Caco-2 (cell line): ENCODE results near the gene TXNRD1. TPM values are rescaled to one million over a fixed set of nuclear protein-coding genes. Genes with fewer than 3 reads are reported as not detected.
"Not testable (repeated sequence)": the region's sequence is repeated elsewhere in the genome, so short reads cannot be mapped to it uniquely, and the experiment has no call there.

ENCODE experiments used
- BruUV-seq: library from RNA; stranded (reverse); fragments of 400-500 nt; replicated peaks from 2 replicates; lab custom pipeline; 2021; lab: Mats Ljungman, UMichigan
- CTCF ChIA-PET: fragments of 300-600 bp; sonication (Branson Sonifier 250); formaldehyde crosslinking; loops from one replicate; lab custom pipeline; 2022; ENCODE audit warnings: antibody characterized with exemption; lab: Charles Lee
- POLR2A ChIA-PET: fragments of 300-600 bp; sonication (Branson Sonifier 250); formaldehyde crosslinking; loops from one replicate; lab custom pipeline; 2022; ENCODE audit warnings: antibody characterized with exemption; lab: Charles Lee
- DNase-seq, 2 experiments: peaks; one replicate each; pipeline versions ENCODE4 v3.0.0 to v3.0.0-alpha.2; 2020 to 2022
- H3K27me3 ChIP-seq: replicated peaks from 2 replicates; pipeline ENCODE4 v1.6.0; 2011; ENCODE audit warnings: low read length; ENCODE audit not compliant: control insufficient read depth, insufficient read depth
- H3K36me3 ChIP-seq: 2 replicates; pipeline ENCODE4 v1.5.1; 2011; ENCODE audit warnings: low read length; ENCODE audit not compliant: control insufficient read depth, insufficient read depth
- H3K4me1 ChIP-seq: fragments of 250-450 bp; sonication (Bioruptor Pico); 2 replicates; pipeline ENCODE4 v1.5.1; 2020; ENCODE audit warnings: mild to moderate bottlenecking
- H3K4me3 ChIP-seq: 2 replicates; pipeline ENCODE4 v1.5.1; 2011; ENCODE audit warnings: low read depth, mild to moderate bottlenecking, control low read depth, low read length
- H3K9me3 ChIP-seq: fragments of 250-450 bp; sonication (Bioruptor Pico); 2 replicates; pipeline ENCODE4 v1.5.1; 2020; ENCODE audit warnings: mild to moderate bottlenecking, moderate library complexity
- H3K27ac Mint-ChIP-seq: one replicate; pipeline ENCODE4 v1.8.0; 2022; ENCODE audit warnings: mixed read lengths; ENCODE audit not compliant: unreplicated experiment
- H3K27me3 Mint-ChIP-seq: one replicate; pipeline ENCODE4 v1.8.0; 2022; ENCODE audit warnings: mixed read lengths; ENCODE audit not compliant: insufficient read depth, unreplicated experiment
- H3K36me3 Mint-ChIP-seq: one replicate; pipeline ENCODE4 v1.8.0; 2022; ENCODE audit warnings: mild to moderate bottlenecking, mixed read lengths; ENCODE audit not compliant: insufficient read depth, unreplicated experiment
- H3K4me1 Mint-ChIP-seq: one replicate; pipeline ENCODE4 v1.8.0; 2022; ENCODE audit warnings: low read depth, mixed read lengths; ENCODE audit not compliant: unreplicated experiment
- H3K4me3 Mint-ChIP-seq: one replicate; pipeline ENCODE4 v1.8.0; 2022; ENCODE audit warnings: mild to moderate bottlenecking, moderate library complexity, mixed read lengths; ENCODE audit not compliant: unreplicated experiment
- H3K9me3 Mint-ChIP-seq: one replicate; pipeline ENCODE4 v1.8.0; 2022; ENCODE audit warnings: mixed read lengths; ENCODE audit not compliant: unreplicated experiment
- CTCF ChIP-seq, 2 experiments: fragments of 200-600 bp in 1 of 2; IDR thresholded peaks; 1 replicate in 1 of 2; 2 replicates in 1 of 2; pipeline versions ENCODE4 v1.5.1 to v1.8.0; 2011 to 2022; ENCODE audit warnings: antibody characterized with exemption in 1 of 2, control low read depth in 1 of 2, inconsistent platforms in 1 of 2, low read depth in 1 of 2, low read length in 1 of 2, mild to moderate bottlenecking in 1 of 2, moderate library complexity in 1 of 2; ENCODE audit not compliant: insufficient read depth in 1 of 2, severe bottlenecking in 1 of 2, unreplicated experiment in 1 of 2
- intact Hi-C: fragments of 100-400 bp; cut with micrococcal nuclease; formaldehyde crosslinking; loops from one replicate; pipeline ENCODE4 v1.10.0; 2022; ENCODE audit not compliant: unreplicated experiment
- total RNA-seq: library from RNA; stranded (reverse); gene quantifications from 2 replicates; pipeline ENCODE4 v1.2.3, GENCODE V29; 2022

TXNRD1 gene
- total RNA-seq, 1 experiment from 2014 or later: 115 TPM

- H3K27ac Mint-ChIP-seq: no peak overlapping the region
- no TSS peak for BruUV-seq
- intact Hi-C loops: no loop called here
Measured at GRCh38 chr12:104323899-104324298, 108.3 kb downstream of the TXNRD1 start.

DNA sequence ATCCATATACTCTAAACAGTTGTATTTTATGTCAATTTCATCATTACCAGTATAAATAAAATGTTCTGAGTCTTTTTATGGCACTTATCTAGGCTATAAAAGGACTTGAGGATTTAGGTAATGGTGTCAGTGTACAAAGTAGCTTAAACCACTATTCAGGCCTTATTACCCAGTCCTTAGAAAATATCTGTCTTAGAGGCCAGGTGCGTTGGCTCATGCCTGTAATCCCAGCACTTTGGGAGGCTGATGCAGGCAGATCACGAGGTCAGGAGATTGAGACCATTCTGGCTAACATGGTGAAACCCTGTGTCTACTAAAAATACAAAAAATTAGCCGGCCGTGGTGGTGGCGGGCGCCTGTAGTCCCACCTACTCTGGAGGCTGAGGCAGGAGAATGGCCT is 112.7 kb downstream of the TXNRD1 start:
- intact Hi-C loops, H3K4me1 Mint-ChIP-seq, H3K27me3 Mint-ChIP-seq, H3K9me3 Mint-ChIP-seq, H3K36me3 ChIP-seq, DNase-seq, H3K4me3 Mint-ChIP-seq, H3K27ac Mint-ChIP-seq, H3K4me3 ChIP-seq, BruUV-seq, H3K4me1 ChIP-seq, H3K9me3 ChIP-seq, H3K27me3 ChIP-seq, POLR2A ChIA-PET: not testable (repeated sequence)
- CTCF ChIA-PET: interaction anchor here (0.6 kb wide), 1 partner anchor 370 kb away, joined by 3 read pairs; no protein-coding TSS in a partner anchor
- peaks cover 70% of the 10 kb centered on the region for H3K36me3 Mint-ChIP-seq

More at GRCh38 chr12:104323899-104324298, 108.3 kb downstream of the TXNRD1 start:
- no peak for TF ChIP-seq CTCF (IDR thresholded peaks at IDR 0.05; ENCODE audit: insufficient read depth in 1 of 2, low read depth in 1 of 2, low read length in 1 of 2, severe bottlenecking in 1 of 2, unreplicated experiment in 1 of 2)
- Mint-ChIP-seq H3K27me3 (no peaks in the 10 kb centered on the region), H3K9me3 (no peaks in the 10 kb centered on the region), H3K4me1 (no peaks in the 10 kb centered on the region), H3K36me3 (peaks cover 78% of the 10 kb centered on the region), H3K4me3 (no peak overlapping the region)
- Histone ChIP-seq H3K4me1 (no peaks in the 10 kb centered on the region), H3K36me3 (peaks cover 1% of the 10 kb centered on the region; the same call in 1 of the 2 replicates), H3K27me3 (no peaks in the 10 kb centered on the region), H3K4me3 (no peak overlapping the region), H3K9me3 (no peaks in the 10 kb centered on the region)
- POLR2A ChIA-PET: no interaction called here
- CTCF ChIA-PET: no interaction called here
- DNase-seq: no peak

GRCh38 chr12:104328790-104329189 is 113.2 kb downstream of the TXNRD1 start:
- no peak for TF ChIP-seq CTCF (IDR thresholded peaks at IDR 0.05; ENCODE audit: insufficient read depth in 1 of 2, low read depth in 1 of 2, low read length in 1 of 2, severe bottlenecking in 1 of 2, unreplicated experiment in 1 of 2)
- H3K27me3 ChIP-seq: no peaks in the 10 kb centered on the region
- H3K4me3 Mint-ChIP-seq: no peak overlapping the region
- no peaks in the 10 kb centered on the region for H3K9me3 Mint-ChIP-seq
- BruUV-seq: no TSS peak
- intact Hi-C loops: no loop called here
- DNase-seq: no peak
- H3K36me3 ChIP-seq: no peaks in the 10 kb centered on the region
- no peaks in the 10 kb centered on the region for H3K27me3 Mint-ChIP-seq
- POLR2A ChIA-PET: no interaction called here
- H3K36me3 Mint-ChIP-seq: peaks cover 73% of the 10 kb centered on the region
- no peak overlapping the region for H3K4me3 ChIP-seq
- H3K9me3 ChIP-seq: 0 out of 2 replicates have a peak, but pooled peaks cover 2% of the 10 kb centered on the region
- H3K4me1 Mint-ChIP-seq: no peaks in the 10 kb centered on the region
- CTCF ChIA-PET: interaction anchor here (0.6 kb wide), 1 partner anchor 371 kb away, joined by 3 read pairs; no protein-coding TSS in a partner anchor
- no peak overlapping the region for H3K27ac Mint-ChIP-seq
- H3K4me1 ChIP-seq: no peaks in the 10 kb centered on the region
